ENCODE results near the gene MAP3K15.

The MAP3K15 gene

GRCh38 chrX:19347916-19348315 is 167.4 kb downstream of the MAP3K15 start:
- no CpG with 5 or more reads among the region's 3 CpGs for WGBS, 2 experiments (ENCODE audit: insufficient coverage in 2 of 2)
- no peaks in the 10 kb centered on the region for H3K4me1 ChIP-seq (ENCODE audit: control insufficient read depth, insufficient read depth, low read length, poor library complexity, severe bottlenecking)
- no peaks in the 10 kb centered on the region for H3K9me3 ChIP-seq (ENCODE audit: control insufficient read depth, low read length)
- no peak overlapping the region for H3K27ac ChIP-seq (ENCODE audit: low read depth, low read length, severe bottlenecking)
- H3K36me3 ChIP-seq (ENCODE audit: control insufficient read depth, insufficient read depth, low read length), result peaks cover 22% of the 10 kb centered on the region
- no peak overlapping the region for H3K4me3 ChIP-seq (ENCODE audit: extremely low read depth, insufficient read depth, low read length, poor library complexity, severe bottlenecking)

- peak overlapping the region; percentile 62 for H3K4me3 ChIP-seq (ENCODE audit: extremely low read depth, insufficient read depth, low read length, poor library complexity, severe bottlenecking)
- WGBS, 2 experiments (ENCODE audit: insufficient coverage in 2 of 2), result 12% methylated on average over 3 of the region's 10 CpGs; no CpG with 5 or more reads in 1 of the 2 experiments
These were observed 170.6 kb downstream of the MAP3K15 start for GRCh38 chrX:19344661-19345060.

GRCh38 chrX:19343535-19344408 is 171.5 kb downstream of the MAP3K15 start, which contains the start of gene PDHA1:
TSS of gene PDHA1 (plus strand) at chrX:19343927. CDS start at chrX:19344038, 111 bp downstream.
- H3K9me3 ChIP-seq (ENCODE audit: control insufficient read depth, low read length), result no peaks in the 10 kb centered on the region
- H3K27ac ChIP-seq (ENCODE audit: low read depth, low read length, severe bottlenecking), result peak within 1 kb of the TSS; percentile 71
- peaks cover 3% of the 10 kb centered on the region for H3K36me3 ChIP-seq (ENCODE audit: control insufficient read depth, insufficient read depth, low read length)
- 2 to 3% methylated on average over 6 to 31 of the region's 81 CpGs for WGBS, 2 experiments (ENCODE audit: insufficient coverage in 2 of 2)
- peaks cover 2% of the 10 kb centered on the region for H3K4me1 ChIP-seq (ENCODE audit: control insufficient read depth, insufficient read depth, low read length, poor library complexity, severe bottlenecking)
- H3K4me3 ChIP-seq (ENCODE audit: extremely low read depth, insufficient read depth, low read length, poor library complexity, severe bottlenecking), result peak within 1 kb of the TSS; percentile 62

More at GRCh38 chrX:19344661-19345060, 170.6 kb downstream of the MAP3K15 start:
- H3K36me3 ChIP-seq (ENCODE audit: control insufficient read depth, insufficient read depth, low read length), result peaks cover 7% of the 10 kb centered on the region
- peak overlapping the region; percentile 24 for H3K27ac ChIP-seq (ENCODE audit: low read depth, low read length, severe bottlenecking)
- H3K9me3 ChIP-seq (ENCODE audit: control insufficient read depth, low read length), result no peaks in the 10 kb centered on the region
- H3K4me1 ChIP-seq (ENCODE audit: control insufficient read depth, insufficient read depth, low read length, poor library complexity, severe bottlenecking), result peaks cover 2% of the 10 kb centered on the region

GRCh38 chrX:19343085-19343534 is 172.2 kb downstream of the MAP3K15 start:
- H3K36me3 ChIP-seq (ENCODE audit: control insufficient read depth, insufficient read depth, low read length), result peaks cover 3% of the 10 kb centered on the region
- H3K4me1 ChIP-seq (ENCODE audit: control insufficient read depth, insufficient read depth, low read length, poor library complexity, severe bottlenecking), result peaks cover 2% of the 10 kb centered on the region
- WGBS, 2 experiments (ENCODE audit: insufficient coverage in 2 of 2), result 17 to 19% methylated on average over 1 to 4 of the region's 11 CpGs
- H3K9me3 ChIP-seq (ENCODE audit: control insufficient read depth, low read length), result no peaks in the 10 kb centered on the region
- H3K4me3 ChIP-seq (ENCODE audit: extremely low read depth, insufficient read depth, low read length, poor library complexity, severe bottlenecking), result peak overlapping the region; percentile 62
- peak overlapping the region; percentile 71 for H3K27ac ChIP-seq (ENCODE audit: low read depth, low read length, severe bottlenecking)

GRCh38 chrX:19342331-19342906 is 172.9 kb downstream of the MAP3K15 start:
- 71 to 75% methylated on average over 1 to 4 of the region's 6 CpGs for WGBS, 2 experiments (ENCODE audit: insufficient coverage in 2 of 2)
- Histone ChIP-seq H3K4me1 (ENCODE audit: control insufficient read depth, insufficient read depth, low read length, poor library complexity, severe bottlenecking) (peaks cover 2% of the 10 kb centered on the region), H3K9me3 (ENCODE audit: control insufficient read depth, low read length) (no peaks in the 10 kb centered on the region), H3K4me3 (ENCODE audit: extremely low read depth, insufficient read depth, low read length, poor library complexity, severe bottlenecking) (no peak overlapping the region), H3K27ac (ENCODE audit: low read depth, low read length, severe bottlenecking) (no peak overlapping the region), H3K36me3 (ENCODE audit: control insufficient read depth, insufficient read depth, low read length) (peaks cover 3% of the 10 kb centered on the region)

GRCh38 chrX:19334945-19335626 is 180.2 kb downstream of the MAP3K15 start:
- 94% methylated on average over 6 of the region's 16 CpGs; no CpG with 5 or more reads in 1 of the 2 experiments for WGBS, 2 experiments (ENCODE audit: insufficient coverage in 2 of 2)
- Histone ChIP-seq H3K27ac (ENCODE audit: low read depth, low read length, severe bottlenecking) (no peak overlapping the region), H3K36me3 (ENCODE audit: control insufficient read depth, insufficient read depth, low read length) (no peaks in the 10 kb centered on the region), H3K9me3 (ENCODE audit: control insufficient read depth, low read length) (no peaks in the 10 kb centered on the region), H3K4me3 (ENCODE audit: extremely low read depth, insufficient read depth, low read length, poor library complexity, severe bottlenecking) (no peak overlapping the region), H3K4me1 (ENCODE audit: control insufficient read depth, insufficient read depth, low read length, poor library complexity, severe bottlenecking) (no peaks in the 10 kb centered on the region)

GRCh38 chrX:19332983-19333382 is 182.3 kb downstream of the MAP3K15 start:
- Histone ChIP-seq H3K36me3 (ENCODE audit: control insufficient read depth, insufficient read depth, low read length) (no peaks in the 10 kb centered on the region), H3K27ac (ENCODE audit: low read depth, low read length, severe bottlenecking) (no peak overlapping the region), H3K4me3 (ENCODE audit: extremely low read depth, insufficient read depth, low read length, poor library complexity, severe bottlenecking) (no peak overlapping the region), H3K9me3 (ENCODE audit: control insufficient read depth, low read length) (no peaks in the 10 kb centered on the region), H3K4me1 (ENCODE audit: control insufficient read depth, insufficient read depth, low read length, poor library complexity, severe bottlenecking) (no peaks in the 10 kb centered on the region)
- WGBS, 2 experiments (ENCODE audit: insufficient coverage in 2 of 2), result 39 to 52% methylated on average over 3 of the region's 5 CpGs

GRCh38 chrX:19331831-19332230 is 183.5 kb downstream of the MAP3K15 start:
- Histone ChIP-seq H3K4me1 (ENCODE audit: control insufficient read depth, insufficient read depth, low read length, poor library complexity, severe bottlenecking) (no peaks in the 10 kb centered on the region), H3K36me3 (ENCODE audit: control insufficient read depth, insufficient read depth, low read length) (no peaks in the 10 kb centered on the region), H3K27ac (ENCODE audit: low read depth, low read length, severe bottlenecking) (no peak overlapping the region), H3K4me3 (ENCODE audit: extremely low read depth, insufficient read depth, low read length, poor library complexity, severe bottlenecking) (no peak overlapping the region), H3K9me3 (ENCODE audit: control insufficient read depth, low read length) (no peaks in the 10 kb centered on the region)
- 93 to 100% methylated on average over 4 to 7 of the region's 10 CpGs for WGBS, 2 experiments (ENCODE audit: insufficient coverage in 2 of 2)

- H3K27ac ChIP-seq (ENCODE audit: low read depth, low read length, severe bottlenecking), result no peak overlapping the region
- H3K36me3 ChIP-seq (ENCODE audit: control insufficient read depth, insufficient read depth, low read length), result no peaks in the 10 kb centered on the region
- no peak overlapping the region for H3K4me3 ChIP-seq (ENCODE audit: extremely low read depth, insufficient read depth, low read length, poor library complexity, severe bottlenecking)
- H3K4me1 ChIP-seq (ENCODE audit: control insufficient read depth, insufficient read depth, low read length, poor library complexity, severe bottlenecking), result no peaks in the 10 kb centered on the region
- no peaks in the 10 kb centered on the region for H3K9me3 ChIP-seq (ENCODE audit: control insufficient read depth, low read length)
- WGBS, 2 experiments (ENCODE audit: insufficient coverage in 2 of 2), result no CpG with 5 or more reads among the region's 2 CpGs
These were observed 188.7 kb downstream of the MAP3K15 start for GRCh38 chrX:19326567-19326966.

Data from mesodermal cell (in vitro differentiated cells).